GM19397 (cell line): Measurements from ENCODE around the gene GOLGA8S.
"Not testable (repeated sequence)": the region's sequence is repeated elsewhere in the genome, so short reads cannot be mapped to it uniquely, and the experiment has no call there.

Experiments used
- ATAC-seq: cut with Tn5 transposase; IDR thresholded peaks from one replicate; pipeline ENCODE4 v1.9.1; 2021; ENCODE audit warnings: mild to moderate bottlenecking, moderate library complexity; ENCODE audit not compliant: unreplicated experiment

Gene GOLGA8S

GRCh38 chr15:23397779-23398178, 43.2 kb downstream of the GOLGA8S start:
- ATAC-seq = no peak

- ATAC-seq = not testable (repeated sequence)
These were observed 43.8 kb downstream of the GOLGA8S start for GRCh38 chr15:23398357-23398756.

GRCh38 chr15:23399207-23399606, 44.7 kb downstream of the GOLGA8S start:
- ATAC-seq = not testable (repeated sequence)

- no peak for ATAC-seq
These were observed 47.1 kb downstream of the GOLGA8S start for GRCh38 chr15:23401627-23402026.

GRCh38 chr15:23402140-23402539, 47.6 kb downstream of the GOLGA8S start:
- no peak for ATAC-seq

GRCh38 chr15:23402544-23402943, 48.0 kb downstream of the GOLGA8S start:
- no peak for ATAC-seq

- no peak for ATAC-seq
These were observed 49.0 kb downstream of the GOLGA8S start for GRCh38 chr15:23403550-23403949.

GRCh38 chr15:23411841-23412240, 57.3 kb downstream of the GOLGA8S start:
- ATAC-seq = no peak

GRCh38 chr15:23412881-23413600, 58.5 kb downstream of the GOLGA8S start:
- ATAC-seq = not testable (repeated sequence)
